Umbilical cord (tissue), 2 donors: ENCODE results near the gene PTPRH. TPM values are rescaled to one million over a fixed set of nuclear protein-coding genes. Genes with fewer than 3 reads are reported as not detected.

ENCODE experiments used
- DNase-seq: peaks from one replicate; pipeline ENCODE4 v3.0.0-alpha.2; 2015; ENCODE audit warnings: low spot score
- total RNA-seq: library from RNA; depleted of rRNA; stranded (reverse); fragments of >200 nt; gene quantifications from one replicate; pipeline ENCODE4 v1.2.3, GENCODE V29; 2014; ENCODE audit warnings: low replicate concordance; ENCODE audit not compliant: insufficient read depth

The PTPRH gene, protein sequence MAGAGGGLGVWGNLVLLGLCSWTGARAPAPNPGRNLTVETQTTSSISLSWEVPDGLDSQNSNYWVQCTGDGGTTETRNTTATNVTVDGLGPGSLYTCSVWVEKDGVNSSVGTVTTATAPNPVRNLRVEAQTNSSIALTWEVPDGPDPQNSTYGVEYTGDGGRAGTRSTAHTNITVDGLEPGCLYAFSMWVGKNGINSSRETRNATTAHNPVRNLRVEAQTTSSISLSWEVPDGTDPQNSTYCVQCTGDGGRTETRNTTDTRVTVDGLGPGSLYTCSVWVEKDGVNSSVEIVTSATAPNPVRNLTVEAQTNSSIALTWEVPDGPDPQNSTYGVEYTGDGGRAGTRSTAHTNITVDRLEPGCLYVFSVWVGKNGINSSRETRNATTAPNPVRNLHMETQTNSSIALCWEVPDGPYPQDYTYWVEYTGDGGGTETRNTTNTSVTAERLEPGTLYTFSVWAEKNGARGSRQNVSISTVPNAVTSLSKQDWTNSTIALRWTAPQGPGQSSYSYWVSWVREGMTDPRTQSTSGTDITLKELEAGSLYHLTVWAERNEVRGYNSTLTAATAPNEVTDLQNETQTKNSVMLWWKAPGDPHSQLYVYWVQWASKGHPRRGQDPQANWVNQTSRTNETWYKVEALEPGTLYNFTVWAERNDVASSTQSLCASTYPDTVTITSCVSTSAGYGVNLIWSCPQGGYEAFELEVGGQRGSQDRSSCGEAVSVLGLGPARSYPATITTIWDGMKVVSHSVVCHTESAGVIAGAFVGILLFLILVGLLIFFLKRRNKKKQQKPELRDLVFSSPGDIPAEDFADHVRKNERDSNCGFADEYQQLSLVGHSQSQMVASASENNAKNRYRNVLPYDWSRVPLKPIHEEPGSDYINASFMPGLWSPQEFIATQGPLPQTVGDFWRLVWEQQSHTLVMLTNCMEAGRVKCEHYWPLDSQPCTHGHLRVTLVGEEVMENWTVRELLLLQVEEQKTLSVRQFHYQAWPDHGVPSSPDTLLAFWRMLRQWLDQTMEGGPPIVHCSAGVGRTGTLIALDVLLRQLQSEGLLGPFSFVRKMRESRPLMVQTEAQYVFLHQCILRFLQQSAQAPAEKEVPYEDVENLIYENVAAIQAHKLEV
- 0.24 TPM for total RNA-seq

DNA sequence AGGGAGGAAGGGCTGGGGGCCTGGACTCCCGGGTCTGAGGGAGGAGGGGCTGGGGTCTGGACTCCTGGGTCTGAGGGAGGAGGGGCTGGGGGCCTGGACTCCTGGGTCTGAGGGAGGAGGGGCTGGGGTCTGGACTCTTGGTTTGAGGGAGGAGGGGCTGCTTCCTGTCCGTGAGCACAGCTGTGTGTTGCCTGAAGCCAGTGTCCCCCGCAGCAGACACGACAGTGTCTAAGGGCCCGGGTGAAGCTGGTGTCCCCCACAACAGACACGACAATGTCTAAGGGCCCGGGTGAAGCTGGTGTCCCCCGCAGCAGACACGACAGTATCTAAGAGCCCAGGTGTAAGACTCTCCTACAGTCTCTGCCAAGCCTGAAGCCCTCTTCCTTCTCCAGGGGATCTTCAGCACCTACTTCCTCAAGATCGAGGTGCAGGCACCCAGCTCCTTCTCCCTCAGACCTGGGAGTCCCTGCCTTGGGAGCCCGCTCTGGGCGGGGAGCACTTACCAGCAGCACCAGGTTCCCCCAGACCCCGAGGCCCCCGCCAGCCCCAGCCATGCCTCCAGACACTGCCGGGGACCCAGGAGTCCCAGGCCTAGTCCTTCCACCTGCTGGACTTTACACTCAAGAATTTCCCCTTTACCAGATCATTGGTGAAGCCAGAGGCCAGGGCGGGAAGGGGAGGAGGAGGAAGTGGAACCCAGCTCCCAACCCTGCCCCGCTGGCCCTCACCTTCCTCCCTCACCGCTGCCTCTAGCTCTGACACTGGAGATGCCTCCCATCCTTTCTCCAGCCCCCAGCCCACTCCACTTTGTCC, at the start of gene PTPRH:
PTPRH (minus strand) TSS at position 622 of the 813 bp plus-strand sequence; CDS start at position 554, 68 bp downstream.
- no peak for DNase-seq

DNA sequence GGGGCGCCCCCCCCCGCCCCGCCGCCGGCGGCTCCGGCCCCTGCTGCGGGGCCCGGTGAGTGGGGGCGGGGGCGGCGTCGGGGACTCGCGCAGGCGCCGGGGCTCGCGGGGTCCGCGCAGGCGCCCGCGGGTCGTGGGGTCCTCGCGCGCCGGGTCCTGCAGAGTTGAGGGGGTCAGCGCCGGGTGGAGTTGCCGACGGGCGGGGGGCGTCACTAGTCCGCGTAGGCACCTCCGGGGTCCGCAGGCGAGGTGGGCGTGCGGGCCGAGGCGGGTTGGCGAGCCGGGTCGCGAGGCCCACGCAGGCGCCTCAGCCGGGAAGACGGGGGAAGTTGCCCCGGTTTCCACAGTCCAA, 49.2 kb upstream of the PTPRH start:
- DNase-seq: no peak

DNA sequence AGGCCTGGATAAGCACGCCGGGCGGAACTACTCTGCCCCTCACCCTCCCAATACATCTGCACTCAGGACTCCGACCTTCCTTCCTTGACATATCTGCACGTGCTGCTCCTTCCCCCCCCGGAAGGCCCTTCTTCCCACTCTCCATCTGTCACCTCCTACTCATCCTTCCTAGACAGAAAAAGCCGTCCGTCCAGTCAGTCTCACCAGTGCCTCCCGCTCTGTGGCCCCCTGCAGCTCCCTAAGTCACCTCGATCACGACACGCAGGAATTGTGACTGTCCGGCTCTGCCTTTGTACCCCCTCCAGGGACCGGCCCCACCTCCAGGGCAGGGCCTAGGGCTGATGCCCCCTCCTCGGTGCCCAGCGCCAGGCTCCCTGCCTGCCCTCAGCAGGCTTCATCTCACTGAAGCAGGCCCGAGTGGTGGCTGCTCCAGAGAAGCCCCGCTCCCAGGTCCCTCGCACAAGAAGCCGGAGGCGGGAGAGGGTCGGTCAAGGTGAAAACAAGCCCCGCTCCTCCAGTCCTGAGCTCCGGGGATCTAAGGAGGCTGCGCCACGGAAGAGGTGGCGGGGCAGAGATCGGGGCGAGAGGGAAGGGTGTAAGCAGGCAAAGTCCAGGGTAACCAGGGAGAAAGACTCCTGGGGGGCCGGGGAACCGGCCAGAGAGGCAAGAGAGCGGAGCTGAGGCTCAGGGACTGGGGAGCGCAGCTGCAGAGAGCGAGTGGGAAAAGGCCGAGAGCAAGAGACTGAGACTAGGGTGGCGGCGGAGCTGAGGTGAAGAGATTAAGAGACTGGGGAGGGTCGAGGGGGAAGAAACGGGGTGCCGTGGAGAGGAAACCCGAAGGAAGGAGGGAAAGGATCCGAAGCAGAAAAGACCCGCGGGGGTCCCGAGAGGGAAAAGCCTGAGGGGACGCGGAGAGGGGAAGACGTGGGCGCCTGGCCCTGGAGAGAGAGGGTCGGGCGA, 48.4 kb upstream of the PTPRH start:
- no peak for DNase-seq

DNA sequence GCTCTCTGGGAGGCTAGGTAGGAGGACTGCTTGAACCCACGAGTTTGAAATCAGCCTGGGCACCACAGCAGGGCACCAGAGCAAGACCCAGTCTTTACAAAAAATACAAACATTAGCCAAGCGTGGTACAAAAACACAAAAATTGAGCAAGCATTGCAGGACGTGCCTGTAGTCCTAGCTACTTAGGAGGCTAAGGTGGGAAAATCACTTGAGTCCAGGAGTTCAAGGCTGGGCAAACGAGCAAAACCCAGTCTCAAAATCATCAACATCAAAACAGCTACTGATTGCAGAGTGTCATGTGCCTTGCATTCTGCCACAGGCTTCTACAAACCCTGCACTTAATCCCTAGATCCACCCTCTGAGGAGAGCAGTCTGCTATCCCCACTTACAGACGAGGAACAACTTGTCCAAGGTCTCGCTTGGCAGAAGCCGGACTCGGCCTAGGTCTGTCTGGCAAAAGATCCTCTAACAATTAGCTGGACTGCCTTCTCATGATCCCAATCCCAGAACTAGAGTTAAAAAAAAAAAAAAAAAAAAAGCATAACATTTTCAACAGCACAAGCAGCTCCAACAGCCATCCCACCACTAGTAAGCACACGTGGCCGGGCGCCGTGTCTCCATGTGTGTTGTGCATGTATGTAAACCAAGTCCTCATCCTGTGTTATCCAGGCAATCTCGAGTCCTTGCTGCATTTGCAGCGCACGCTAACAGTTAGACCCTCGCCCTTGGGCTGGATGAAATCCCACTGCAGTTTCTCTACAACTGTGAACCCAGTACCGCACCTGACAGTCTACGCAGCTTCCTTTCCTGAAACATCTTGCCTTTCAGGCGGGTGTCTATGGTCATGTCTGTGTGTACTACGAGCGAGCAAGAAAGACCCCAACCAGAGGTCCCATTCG, 47.5 kb upstream of the PTPRH start:
- DNase-seq: no peak

DNA sequence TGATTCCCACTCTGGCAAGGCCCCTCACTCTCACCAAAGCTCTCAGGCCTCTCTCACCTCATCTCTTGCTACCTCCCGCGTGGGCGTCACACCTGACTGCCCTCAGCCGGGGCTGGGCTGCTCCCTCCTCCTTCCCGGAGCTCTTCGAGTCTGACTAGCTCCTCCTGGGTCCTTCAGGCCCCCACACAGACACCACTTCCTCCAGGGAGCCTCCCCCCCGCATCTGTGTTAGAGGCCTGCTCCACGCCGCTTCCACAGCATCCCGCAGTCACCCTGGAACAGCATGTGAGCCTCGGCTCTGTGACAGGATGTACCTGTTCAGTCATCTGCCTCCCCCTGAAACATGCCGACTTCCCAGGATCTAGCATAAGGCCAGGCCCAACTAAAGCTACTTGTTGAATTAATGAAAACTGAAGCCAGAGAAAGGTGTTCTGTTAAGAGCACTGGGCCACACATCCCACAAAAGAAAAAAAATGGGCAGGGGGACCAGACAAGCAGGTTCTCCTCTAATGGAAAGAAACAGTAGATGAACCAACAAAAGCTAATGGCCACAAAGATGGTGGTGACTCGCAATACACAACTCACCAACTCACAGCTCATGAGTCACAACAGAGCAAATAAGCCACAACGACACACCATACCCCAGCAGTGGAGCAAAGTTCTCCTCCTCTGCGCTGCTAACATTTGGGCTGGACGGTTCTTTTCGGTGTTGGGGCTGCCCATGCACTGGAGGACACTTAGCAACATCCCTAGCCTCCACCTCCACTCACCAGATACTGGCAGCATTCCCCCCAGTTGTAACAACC, 46.5 kb upstream of the PTPRH start:
- no peak for DNase-seq

DNA sequence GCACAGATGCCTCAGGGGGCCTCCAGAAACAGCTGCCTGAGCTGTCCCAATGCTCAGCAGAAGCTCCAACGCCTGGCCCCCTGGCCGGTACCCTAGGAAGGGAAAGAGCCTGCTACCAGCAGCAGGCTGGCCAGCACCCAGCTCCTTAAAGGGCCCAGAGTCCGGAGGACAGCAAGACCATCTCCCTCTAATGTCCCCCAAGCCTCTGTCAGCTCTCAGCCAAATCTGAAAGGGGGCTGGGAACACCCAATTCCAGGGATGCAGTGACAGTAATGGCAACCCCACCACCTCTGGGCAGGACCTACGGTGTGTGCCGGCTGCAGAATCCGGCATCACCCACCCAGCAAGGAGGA, 45.3 kb upstream of the PTPRH start:
- no peak for DNase-seq

DNA sequence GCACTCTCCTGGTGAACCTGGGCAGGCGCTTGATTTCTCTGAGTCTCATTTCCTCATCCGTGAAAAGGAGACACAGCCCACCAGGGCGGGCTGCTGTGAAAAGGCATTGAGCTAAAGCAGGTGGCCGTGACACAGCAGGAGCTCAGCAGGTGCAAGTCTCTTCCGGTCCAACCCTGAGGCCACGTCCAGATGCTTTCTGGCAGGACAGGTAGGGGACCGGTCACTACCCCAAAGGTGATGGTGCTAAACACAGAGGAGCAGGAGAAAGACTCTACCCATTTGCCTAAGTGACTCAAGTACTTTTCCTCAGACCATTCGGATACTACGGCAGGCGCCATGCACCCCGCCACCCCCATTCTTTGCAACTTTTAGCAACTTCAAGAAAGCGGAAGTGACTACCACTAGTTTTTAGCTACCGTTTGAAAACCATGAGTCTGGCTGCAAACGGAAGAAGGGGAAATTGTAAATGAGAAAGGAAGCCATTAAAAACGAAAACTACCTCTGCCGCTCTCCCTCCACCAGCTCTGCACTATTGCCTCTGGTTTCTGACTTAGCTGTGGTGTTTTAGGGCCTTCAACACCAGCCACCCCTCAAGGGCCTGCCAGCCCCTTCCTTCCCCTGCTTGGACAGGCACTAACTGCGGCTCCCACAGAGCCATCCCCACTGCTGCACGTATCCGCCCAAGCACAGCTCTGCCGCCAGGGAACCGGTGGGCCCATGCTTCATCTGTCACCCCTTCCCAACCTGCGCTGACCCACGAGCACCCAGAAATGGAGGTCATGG, 44.7 kb upstream of the PTPRH start:
- peak; percentile 13 for DNase-seq

DNA sequence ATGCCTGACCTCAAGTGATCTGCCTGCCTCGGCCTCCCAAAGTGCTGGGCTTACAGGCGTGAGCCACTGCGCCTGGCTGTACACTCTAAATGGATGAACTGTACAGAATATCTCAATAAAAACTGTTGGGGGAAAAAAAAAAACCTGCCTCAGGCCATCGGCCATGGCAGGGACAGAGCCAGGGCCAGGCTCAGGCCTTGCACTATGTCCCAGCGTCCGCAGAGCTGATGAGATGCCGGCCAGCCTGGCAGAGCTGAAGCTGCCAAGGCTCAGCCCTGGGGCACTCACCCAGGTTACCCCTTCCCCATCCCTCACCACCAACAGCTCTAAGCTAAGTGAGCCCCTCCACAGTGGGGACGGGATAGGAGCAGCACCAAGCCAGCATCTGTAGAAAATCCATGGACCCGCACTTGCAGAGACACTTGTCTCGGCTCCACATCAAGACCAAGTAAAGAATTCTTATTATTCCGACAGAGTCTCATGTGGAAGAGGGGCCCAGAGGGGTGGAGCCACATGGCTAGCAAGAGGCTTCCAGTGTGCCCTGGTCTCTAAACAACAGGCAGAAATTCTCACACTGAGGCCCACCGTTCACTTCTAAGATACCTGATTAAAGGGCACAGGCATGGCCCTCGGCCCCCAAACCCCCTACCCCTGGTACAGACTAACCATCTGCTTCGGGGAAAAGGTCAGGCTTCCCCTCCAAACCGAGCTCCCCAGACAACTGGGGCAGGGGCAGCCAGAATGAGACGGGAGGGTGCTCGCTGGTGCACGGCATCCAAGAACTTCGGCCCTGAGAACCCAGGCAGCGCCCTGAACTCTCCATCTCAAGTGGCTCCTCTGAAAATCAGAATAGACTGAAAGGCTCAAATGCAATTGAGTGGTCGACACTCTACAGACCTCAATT, 43.7 kb upstream of the PTPRH start:
- no peak for DNase-seq

DNA sequence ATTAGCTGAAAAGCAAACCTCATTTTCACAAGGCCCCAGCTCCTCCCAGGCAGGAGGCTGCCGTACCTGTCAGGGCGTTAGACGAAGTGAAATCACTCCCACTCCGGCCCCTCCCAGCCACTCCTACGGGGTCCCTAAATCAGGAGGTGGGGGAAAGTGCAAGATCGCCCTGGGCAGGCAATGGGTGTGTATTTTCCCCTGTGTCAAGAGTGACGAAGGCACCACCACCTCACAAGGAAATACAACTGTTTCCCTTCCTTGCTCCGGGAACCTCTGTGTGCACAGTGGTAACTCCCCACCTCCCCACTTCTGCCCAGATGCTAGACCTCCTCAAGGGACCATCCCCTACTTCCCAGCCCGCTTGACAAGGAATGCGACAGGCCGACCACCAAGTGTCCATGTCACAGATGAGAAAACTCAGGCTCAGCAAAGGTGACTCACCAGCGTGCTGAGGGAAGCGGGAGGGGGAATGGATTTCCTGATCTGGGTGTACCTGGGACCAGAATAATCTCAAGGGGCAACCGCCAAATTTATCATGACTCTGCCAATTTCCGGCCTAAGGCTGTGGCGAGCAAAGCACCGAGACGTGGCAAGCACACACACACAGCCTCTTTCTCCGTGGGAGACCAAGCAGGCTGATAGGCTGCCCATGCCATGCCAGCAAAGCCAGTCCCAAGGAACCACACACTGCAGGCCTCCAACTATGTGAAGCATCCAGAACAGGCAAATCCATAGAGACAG, 42.2 kb upstream of the PTPRH start:
- DNase-seq: no peak

DNA sequence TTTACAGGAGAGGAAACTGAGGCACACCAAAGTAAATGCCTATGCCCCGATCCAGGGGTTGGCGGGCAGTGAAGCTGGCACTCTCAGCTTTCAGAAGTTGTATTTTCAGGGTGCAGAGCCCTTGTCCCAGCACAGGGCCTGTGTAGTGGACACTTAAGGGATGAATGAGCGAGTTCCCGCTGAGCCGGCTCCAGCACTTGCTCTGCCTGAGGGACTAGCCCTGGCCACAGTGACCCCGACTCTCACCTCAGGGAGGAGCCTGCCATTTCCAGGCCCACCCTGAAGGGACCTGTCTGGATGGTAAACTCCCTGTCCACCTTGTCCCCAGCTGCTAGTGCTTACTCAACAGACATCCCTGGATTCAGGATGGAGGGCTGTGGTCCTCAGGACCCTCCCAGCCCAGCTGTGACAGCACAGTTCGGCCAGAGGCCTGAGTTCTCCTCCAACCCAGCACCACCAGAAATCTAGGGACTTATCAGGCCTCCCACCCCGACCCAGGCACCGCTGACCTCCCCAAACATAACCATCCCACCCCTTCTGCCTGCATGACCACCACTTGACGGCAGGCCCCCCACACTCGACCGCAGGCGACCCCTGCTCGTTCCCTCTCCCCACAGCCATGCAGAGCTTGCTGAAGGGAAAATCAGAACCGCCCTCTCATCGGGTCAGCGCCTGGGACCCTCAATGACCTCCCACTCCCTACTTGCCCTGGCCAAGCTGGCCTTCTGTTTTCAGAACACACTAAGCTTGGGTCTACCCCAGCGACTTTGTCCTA, 41.1 kb upstream of the PTPRH start:
- no peak for DNase-seq

DNA sequence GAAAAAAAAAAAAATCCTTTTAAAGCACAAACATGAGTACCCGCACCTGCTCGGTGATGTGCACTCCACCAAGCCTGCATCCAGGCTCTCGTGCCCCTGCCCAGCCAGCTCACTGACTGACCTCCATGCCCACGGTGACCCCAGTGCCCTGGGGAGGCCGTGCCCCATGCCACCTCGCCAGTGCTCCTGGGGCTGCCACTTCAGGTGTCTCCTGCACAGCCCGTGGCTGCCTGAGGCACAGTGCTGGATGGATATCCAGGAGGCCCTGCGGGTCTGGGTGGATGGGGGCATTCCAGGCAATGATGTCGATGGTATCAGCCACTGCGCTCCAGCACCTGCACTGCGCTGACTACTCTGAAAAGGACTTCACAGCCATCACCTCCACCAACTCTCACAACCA, 40.5 kb upstream of the PTPRH start:
- no peak for DNase-seq

DNA sequence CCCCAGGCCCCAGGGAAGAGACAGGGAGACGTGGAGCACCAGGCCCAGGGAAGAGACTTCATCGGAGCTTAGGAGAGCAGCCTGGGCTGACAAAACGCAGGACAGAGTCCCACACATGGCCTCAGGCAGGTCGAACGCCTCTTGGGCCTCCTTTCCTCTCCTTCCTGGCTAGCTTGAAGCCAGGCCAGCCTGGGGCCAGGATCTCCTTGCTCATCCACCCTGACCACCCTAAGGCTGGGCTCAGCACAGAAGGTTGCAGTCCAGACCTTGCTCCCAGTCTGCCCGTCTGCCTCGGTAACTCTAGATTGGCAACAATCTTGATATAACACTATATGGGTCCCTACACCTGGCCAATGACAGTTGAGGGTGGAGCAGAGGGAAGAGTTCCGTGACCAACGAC, 39.4 kb upstream of the PTPRH start:
- DNase-seq: no peak

DNA sequence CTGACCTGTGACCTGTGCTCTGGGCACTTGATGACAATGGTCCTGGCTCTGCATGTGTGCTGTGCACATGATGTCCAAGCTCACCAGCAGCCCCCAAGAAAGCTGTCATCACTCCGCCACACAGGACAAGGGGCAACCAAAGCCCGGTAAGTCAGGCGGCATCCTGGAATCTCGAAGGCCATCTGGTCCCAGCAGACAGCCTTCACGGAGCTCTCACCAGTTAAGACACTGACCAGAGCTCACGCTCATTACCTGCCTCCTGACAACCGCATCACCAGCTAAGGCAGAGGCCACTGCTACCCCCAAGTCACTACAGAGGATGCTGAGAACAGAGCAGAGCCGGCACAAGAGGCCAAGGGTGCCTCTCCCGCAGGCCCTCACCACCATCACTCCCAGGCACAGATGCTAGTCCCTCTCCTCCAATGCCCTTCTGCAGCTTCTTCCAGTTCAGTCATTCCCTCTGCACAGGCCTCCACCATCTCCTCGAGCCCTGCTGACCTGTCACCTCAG, 38.9 kb upstream of the PTPRH start:
- no peak for DNase-seq

DNA sequence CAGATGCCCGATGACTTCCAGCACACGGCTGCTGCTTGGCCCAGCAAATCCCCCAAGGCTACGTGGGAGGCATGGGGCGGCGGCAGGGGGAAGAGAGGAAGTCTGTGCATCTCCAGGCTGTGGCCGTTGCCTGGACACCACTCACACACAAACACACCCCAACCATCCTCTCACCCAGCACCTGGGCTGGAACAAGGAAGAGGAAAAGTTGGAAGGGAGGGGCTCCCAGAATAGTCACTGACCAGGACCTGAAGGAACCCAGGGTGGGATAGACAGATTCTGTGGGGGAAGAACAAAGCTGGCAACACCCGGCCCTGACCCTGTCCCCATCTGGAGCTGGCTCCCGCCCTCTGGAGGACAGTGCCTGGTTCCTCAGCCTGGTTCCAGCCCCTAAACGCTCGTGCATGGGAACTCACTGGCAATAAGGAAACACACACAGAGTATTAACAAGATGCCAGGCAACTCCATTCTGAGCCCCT, 38.4 kb upstream of the PTPRH start:
- DNase-seq: peak; percentile 25
